Stimulated activated naive B cell treated with anti-CD40 and anti-IgM and Interleukin-4, amounts not matched to agents 10 μg/mL and 1 μg/mL and 100 μg/mL, for 72 hours (primary cell): Measurements from ENCODE around the gene DLX2.
"Not testable (repeated sequence)": the region's sequence is repeated elsewhere in the genome, so short reads cannot be mapped to it uniquely, and the experiment has no call there.

Source experiments
- ATAC-seq, 2 donors: fragments of 150-1000 bp; cut with Tn5 transposase; replicated peaks; 2 replicates each; pipeline ENCODE4 v1.10.0; 2021; ENCODE audit warnings: moderate library complexity in 1 of 2
- DNase-seq: peaks from one replicate; pipeline ENCODE4 v3.0.0; 2021
- H3K27ac Mint-ChIP-seq: one replicate; pipeline ENCODE4 v1.8.0; 2022; ENCODE audit warnings: mild to moderate bottlenecking, mixed read lengths
- H3K27me3 Mint-ChIP-seq, 2 donors: one replicate each; pipeline ENCODE4 v1.8.0; 2022; ENCODE audit warnings: mixed read lengths in 2 of 2
- H3K36me3 Mint-ChIP-seq, 2 donors: one replicate each; pipeline ENCODE4 v1.8.0; 2022; ENCODE audit warnings: mixed read lengths in 2 of 2, mild to moderate bottlenecking in 1 of 2
- H3K4me1 Mint-ChIP-seq, 2 donors: one replicate each; pipeline ENCODE4 v1.8.0; 2022; ENCODE audit warnings: mixed read lengths in 2 of 2, mild to moderate bottlenecking in 1 of 2
- H3K4me3 Mint-ChIP-seq, 2 donors: one replicate each; pipeline ENCODE4 v1.8.0; 2022; ENCODE audit warnings: mild to moderate bottlenecking in 2 of 2, mixed read lengths in 2 of 2, moderate library complexity in 1 of 2
- H3K9me3 Mint-ChIP-seq, 2 donors: one replicate each; pipeline ENCODE4 v1.8.0; 2022; ENCODE audit warnings: mixed read lengths in 2 of 2, mild to moderate bottlenecking in 1 of 2

Gene DLX2

DNA sequence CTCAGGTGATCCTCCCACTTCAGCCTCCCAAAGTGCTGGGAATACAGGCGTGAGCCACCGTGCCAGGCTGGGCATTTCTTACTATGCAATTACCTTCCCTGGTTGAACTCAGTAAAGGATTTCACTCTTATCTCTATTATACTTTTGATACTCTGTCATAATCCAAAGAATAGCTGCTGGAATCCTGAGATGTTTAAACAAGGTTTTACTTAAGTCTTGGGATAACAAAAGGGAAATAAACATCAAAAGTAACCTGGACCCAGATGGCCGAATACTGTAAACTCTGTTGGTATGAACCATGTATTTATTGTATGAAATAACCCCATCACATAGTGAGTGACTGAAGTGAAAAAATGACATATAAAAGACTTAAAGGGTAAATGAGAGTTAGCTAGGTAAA lies 11.9 kb upstream of the DLX2 start:
- Mint-ChIP-seq H3K4me3 (no peak overlapping the region), H3K27ac (no peak overlapping the region), H3K9me3 (no peaks in the 10 kb centered on the region), H3K27me3 (peaks cover 32 to 48% of the 10 kb centered on the region in 2 donors), H3K4me1 (peaks cover 5 to 6% of the 10 kb centered on the region in 2 donors), H3K36me3 (no peaks in the 10 kb centered on the region)
- no peak for DNase-seq
- ATAC-seq, result no peak

GRCh38 chr2:172114176-172114575 lies 11.5 kb upstream of the DLX2 start:
- not testable (repeated sequence) for H3K4me1 Mint-ChIP-seq, H3K4me3 Mint-ChIP-seq, H3K36me3 Mint-ChIP-seq, H3K27ac Mint-ChIP-seq, ATAC-seq, DNase-seq, H3K9me3 Mint-ChIP-seq
- peaks cover 35 to 52% of the 10 kb centered on the region in 2 donors for H3K27me3 Mint-ChIP-seq

DNA sequence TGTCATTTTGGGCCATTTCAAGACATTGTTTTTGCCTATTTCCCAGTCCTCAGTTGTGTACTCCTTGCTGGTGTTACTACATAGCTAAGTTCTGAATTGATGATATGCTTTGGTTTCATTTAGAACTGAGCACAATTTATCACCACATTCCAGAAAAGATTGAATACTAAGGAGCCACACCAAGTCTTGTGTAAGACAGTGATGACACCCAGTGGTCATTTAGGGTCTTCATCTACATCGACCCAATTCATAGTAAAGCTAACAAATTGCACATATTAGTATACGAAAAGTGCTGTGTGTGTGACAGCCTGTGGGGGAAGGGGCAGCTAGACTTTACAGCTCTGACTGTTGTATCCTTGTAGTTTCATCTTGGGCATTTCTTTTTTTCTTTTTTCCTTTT lies 10.9 kb upstream of the DLX2 start:
- ATAC-seq, result no peak
- Mint-ChIP-seq H3K36me3 (no peaks in the 10 kb centered on the region), H3K4me3 (no peak overlapping the region)

DNA sequence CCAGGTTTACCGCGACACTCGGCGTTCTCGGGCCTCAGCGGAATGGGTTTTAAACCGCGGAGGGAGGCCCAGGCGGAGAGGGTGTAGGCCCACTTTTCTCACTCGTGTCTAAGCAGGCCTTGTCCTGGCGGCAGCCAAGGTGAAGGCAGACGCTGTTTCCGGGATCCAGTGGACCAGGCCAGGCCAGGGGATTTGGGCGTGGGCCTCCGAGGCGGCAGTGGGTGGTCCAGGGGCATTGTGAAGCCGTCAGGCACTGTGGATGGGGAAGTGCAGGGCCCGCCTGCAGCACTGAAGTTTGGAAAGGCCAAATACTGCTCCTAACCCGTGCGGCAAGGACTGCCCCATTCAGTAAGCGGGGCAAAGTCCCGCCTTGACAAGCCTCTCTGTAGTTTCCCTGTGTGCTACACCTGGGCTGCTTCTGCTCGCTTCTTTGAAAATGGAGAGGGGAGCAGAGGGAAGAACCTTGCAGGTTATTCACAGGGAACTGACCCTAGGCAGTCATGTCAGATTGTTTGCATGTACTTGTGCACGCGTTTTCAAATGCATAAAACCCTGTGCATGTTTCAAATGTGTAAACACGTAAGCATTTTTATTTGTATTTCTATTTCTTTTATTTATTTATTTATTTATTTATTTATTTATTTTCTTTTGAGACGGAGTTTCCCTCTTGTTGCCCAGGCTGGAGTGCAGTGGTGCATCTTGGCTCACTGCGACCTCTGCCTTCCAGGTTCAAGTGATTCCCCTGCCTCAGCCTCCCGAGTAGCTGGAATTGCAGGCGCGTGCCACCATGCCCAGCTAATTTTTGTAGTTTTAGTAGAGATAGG lies 7.5 kb upstream of the DLX2 start:
- H3K27me3 Mint-ChIP-seq, result peaks cover 50 to 84% of the 10 kb centered on the region in 2 donors
- DNase-seq (no peak), ATAC-seq (no peak)
- peaks cover 18 to 20% of the 10 kb centered on the region in 2 donors for H3K4me1 Mint-ChIP-seq
- peaks cover 0 to 1% of the 10 kb centered on the region in 2 donors for H3K9me3 Mint-ChIP-seq
- H3K4me3 Mint-ChIP-seq, result peak overlapping the region in 1 of 2 donors; percentile 13
- peaks cover 0 to 4% of the 10 kb centered on the region in 2 donors for H3K36me3 Mint-ChIP-seq
- H3K27ac Mint-ChIP-seq, result peak overlapping the region; percentile 81

More for the DNA sequence above, 10.9 kb upstream of the DLX2 start:
- H3K27me3 Mint-ChIP-seq, result peaks cover 33 to 56% of the 10 kb centered on the region in 2 donors
- no peaks in the 10 kb centered on the region for H3K9me3 Mint-ChIP-seq
- H3K4me1 Mint-ChIP-seq, result peaks cover 8% of the 10 kb centered on the region in 2 donors
- H3K27ac Mint-ChIP-seq, result no peak overlapping the region
- no peak for DNase-seq

DNA sequence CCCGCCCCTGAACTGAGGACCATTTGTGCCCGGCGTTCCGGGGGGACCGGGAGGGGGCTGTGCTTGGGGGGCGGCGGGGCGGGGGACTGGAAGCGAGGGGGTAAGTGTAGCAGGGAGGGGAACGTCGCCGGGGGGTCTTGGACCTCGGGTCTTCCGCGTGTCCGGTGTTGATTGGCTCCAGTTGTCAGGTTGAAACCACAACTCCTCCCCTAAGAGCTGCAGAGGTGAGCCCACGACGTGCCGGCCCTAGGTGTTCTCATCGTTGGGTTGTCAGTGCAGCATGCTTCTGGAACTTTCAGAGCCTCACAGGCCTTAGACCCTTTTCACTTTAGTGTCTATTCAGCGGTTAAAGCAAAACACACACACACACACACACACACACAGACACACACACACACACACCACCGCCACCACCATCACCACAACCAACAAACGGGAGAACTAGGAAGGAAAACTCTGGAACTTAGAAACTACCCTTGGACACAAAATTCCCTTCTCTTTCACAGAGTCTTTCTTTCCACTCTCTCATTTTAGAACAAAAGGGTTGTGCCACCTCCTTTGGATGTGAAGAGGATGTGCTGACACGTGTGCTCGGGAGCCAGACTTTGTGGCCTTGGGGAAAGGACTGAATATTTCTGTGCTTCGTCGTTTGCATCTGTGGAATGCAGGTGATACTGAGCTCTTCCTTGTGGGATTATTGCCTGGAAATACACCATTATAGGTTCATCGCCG lies 6.7 kb upstream of the DLX2 start:
- peaks cover 18 to 20% of the 10 kb centered on the region in 2 donors for H3K4me1 Mint-ChIP-seq
- H3K27ac Mint-ChIP-seq, result peak overlapping the region; percentile 81
- H3K36me3 Mint-ChIP-seq, result peaks cover 0 to 4% of the 10 kb centered on the region in 2 donors
- no peak for ATAC-seq
- peaks cover 49 to 84% of the 10 kb centered on the region in 2 donors for H3K27me3 Mint-ChIP-seq
- H3K9me3 Mint-ChIP-seq, result peaks cover 0 to 3% of the 10 kb centered on the region in 2 donors
- no peak for DNase-seq
- H3K4me3 Mint-ChIP-seq, result peak overlapping the region in 1 of 2 donors; percentile 13

DNA sequence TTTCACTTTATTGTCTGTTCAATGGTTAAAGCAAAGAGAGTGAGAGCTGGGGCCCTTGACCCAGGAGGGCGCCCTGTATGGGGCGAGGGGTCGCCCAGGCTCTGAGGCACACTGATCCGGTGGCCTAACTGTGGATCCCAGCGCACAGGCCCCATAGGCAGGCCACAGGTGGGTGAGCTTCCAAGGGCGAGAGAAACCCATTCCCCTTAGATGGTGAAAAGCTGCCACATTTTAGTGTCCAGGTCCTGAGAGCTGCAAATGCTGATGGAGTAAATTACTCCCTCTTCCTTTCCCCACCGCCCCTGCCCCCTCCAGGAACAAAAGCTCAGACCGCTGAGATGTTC lies 5.9 kb upstream of the DLX2 start:
- peaks cover 0 to 4% of the 10 kb centered on the region in 2 donors for H3K36me3 Mint-ChIP-seq
- peaks cover 50 to 84% of the 10 kb centered on the region in 2 donors for H3K27me3 Mint-ChIP-seq
- peak overlapping the region in 1 of 2 donors; percentile 45 for H3K4me3 Mint-ChIP-seq
- DNase-seq (no peak), ATAC-seq (no peak)
- H3K9me3 Mint-ChIP-seq, result peaks cover 0 to 3% of the 10 kb centered on the region in 2 donors
- peaks cover 23 to 26% of the 10 kb centered on the region in 2 donors for H3K4me1 Mint-ChIP-seq
- peak overlapping the region; percentile 65 for H3K27ac Mint-ChIP-seq

DNA sequence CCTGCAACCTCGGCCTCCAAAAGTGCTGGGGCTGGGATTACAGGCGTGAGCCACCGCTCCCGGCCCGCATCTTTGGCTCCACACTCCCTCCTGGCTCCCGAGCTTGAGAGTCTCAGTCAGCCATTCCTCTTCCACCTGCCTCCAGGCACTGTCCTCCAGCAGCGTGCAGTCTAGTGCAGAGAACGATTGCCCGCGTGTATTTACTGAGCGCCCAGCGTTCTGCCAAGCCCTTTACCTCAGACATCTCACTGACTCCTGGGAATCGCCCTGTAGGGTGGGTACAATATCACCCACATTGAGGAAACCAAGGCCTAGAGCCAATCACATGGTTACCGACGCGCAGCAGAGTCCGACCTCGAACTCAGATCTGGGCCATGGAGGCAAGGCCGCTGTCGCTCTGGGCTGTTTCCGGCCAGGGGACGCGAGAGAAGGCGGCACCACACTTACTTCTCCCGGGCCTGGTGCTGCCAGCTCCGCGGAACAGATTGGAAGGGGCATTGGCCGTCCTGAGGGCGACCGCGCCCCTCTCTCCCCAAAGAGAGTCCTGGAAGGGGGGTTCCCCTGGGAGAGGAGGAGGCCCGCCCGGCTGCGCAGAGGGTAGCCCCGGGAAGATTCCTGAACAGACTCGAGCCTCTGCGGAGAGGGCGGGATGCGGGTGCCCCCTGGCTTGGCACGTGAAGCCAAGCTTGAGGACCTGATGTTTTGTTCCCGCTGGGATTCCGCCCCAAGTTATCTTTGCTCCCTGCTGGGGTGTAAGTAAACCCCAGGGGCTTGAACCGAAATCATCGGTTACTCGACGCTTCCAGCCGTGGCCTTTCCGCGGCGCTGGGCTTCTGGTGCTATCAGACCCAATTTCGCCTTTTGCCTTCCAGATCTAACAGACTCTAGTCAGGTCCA lies 5.2 kb upstream of the DLX2 start:
- peaks cover 0 to 3% of the 10 kb centered on the region in 2 donors for H3K9me3 Mint-ChIP-seq
- H3K27ac Mint-ChIP-seq, result peak overlapping the region; percentile 65
- peaks cover 23 to 29% of the 10 kb centered on the region in 2 donors for H3K4me1 Mint-ChIP-seq
- DNase-seq (no peak), ATAC-seq (no peak)
- peaks cover 48 to 81% of the 10 kb centered on the region in 2 donors for H3K27me3 Mint-ChIP-seq
- H3K36me3 Mint-ChIP-seq, result peaks cover 0 to 4% of the 10 kb centered on the region in 2 donors
- peak overlapping the region in 1 of 2 donors; percentile 52 for H3K4me3 Mint-ChIP-seq

DNA sequence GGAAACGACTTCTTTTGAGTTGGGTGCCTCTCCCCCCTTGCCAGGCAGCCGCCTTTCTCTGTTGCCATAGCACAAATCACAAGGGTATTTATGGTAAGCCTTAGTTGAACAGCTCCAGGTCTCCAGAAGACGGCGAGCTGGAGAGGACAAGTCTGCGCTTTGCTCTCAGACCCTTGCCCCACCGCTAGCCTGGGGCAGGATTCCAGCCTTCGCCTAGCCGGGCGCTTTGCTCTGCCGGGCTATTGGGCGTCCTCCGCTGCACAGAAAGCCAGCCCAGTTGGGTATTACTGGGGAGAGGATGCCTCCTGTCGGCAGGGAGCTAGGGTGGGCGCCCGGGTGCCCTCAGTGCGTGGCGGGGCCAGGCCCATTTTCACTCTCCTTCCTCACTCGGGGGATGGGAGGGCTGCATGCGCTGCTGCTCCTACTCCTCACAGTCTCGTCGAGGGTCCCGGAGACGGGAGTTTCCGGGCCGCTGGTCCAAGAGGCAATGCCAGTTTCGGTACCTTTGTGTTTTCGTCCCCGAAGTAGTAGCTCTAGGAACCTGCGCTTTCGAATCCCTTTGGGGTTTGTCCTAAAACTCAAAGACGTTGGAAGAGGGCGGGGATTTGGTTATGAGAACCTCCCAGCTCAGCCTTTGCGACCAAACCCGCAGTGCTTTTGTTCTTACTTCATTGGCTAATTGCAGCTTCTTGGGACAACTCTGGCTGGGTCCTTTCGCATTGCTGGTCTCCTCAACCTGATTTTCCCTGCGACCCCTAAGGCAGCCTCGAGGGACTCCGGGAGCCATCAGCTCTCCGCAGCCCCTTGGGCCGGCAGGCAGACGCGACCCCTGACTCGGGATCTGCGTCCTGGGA lies 3.6 kb upstream of the DLX2 start:
- peak overlapping the region in 1 of 2 donors; percentile 41 for H3K4me3 Mint-ChIP-seq
- H3K4me1 Mint-ChIP-seq, result peaks cover 35 to 45% of the 10 kb centered on the region in 2 donors
- H3K27me3 Mint-ChIP-seq, result peaks cover 61 to 85% of the 10 kb centered on the region in 2 donors
- H3K27ac Mint-ChIP-seq, result peak overlapping the region; percentile 65
- H3K9me3 Mint-ChIP-seq, result peaks cover 0 to 3% of the 10 kb centered on the region in 2 donors
- no peak for DNase-seq
- ATAC-seq, result no peak
- peaks cover 0 to 8% of the 10 kb centered on the region in 2 donors for H3K36me3 Mint-ChIP-seq

GRCh38 chr2:172105471-172106107 lies 2.9 kb upstream of the DLX2 start:
- Mint-ChIP-seq H3K4me1 (peaks cover 40 to 52% of the 10 kb centered on the region in 2 donors), H3K36me3 (peaks cover 0 to 8% of the 10 kb centered on the region in 2 donors), H3K27ac (peak overlapping the region; percentile 70), H3K4me3 (no peak overlapping the region), H3K27me3 (peaks cover 65 to 93% of the 10 kb centered on the region in 2 donors), H3K9me3 (peaks cover 0 to 3% of the 10 kb centered on the region in 2 donors)
- ATAC-seq, result no peak
- no peak for DNase-seq

DNA sequence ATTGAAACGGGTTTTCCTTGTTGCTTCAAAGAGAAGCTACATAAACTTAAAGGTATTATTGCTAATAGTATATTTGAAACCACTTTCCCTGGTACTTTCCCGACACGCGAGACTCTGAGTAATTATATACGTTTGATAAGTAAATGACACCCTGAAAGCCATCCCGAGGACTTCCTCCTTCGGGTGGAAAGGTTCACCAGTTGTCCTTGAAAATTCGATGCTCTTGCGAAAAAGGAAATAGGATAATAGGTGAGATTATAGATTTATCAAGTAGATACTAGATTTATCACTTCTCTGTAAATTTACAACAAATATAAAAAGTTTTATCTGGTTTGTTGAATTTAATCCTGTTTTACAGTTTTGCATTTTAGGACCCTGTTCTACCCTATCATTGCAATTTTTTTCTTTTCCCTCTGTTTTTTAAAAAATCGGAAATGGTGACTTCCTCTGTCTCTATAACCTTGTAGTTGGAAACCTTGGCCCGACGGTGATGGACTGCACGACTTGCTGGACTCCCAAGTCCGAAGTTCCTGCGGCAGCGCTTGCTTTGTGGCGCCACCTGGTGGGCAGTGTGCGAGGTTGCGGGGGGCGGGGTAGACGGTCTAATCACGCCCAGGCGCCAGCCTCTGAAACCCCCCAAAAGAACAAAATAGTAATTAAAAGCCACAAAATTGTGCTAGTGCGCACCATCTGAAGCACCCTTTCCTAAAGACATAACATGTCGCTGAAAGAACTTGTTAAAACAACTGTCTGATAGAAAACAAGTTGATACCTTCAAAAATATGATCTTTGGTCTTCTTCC lies 972 bp upstream of the DLX2 start:
- H3K4me1 Mint-ChIP-seq, result peaks cover 34 to 52% of the 10 kb centered on the region in 2 donors
- peak in 1 of 2 donors; percentile 28 for ATAC-seq

DNA sequence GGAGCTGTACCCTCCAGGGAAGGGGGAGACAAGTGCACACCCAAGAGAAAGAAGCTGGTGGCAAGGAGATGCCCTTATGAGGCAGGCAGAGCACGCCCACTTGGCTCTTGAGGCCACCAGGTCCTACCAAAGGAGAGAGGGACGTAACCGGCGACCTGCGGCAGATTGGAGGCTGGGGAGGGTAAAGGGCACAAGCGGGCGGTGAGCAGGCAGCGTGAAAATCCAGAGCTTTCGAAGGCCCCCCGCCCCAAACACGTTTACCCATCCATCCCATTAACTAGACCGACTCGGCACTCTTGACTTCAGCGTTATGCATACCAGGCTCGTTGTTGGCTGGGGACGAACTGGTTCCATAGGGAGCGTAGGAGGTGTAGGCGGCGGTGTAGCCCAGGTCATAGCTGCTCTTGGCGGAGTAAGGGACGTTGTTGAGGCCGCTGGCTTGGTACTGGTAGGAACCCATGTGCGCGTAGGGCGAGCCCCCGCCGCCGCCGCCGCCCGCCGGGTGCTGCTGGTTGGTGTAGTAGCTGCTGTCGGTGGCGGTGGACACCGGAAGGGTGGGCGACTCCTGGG lies 794 bp downstream of the DLX2 start:
- peaks cover 32 to 55% of the 10 kb centered on the region in 2 donors for H3K4me1 Mint-ChIP-seq
- H3K27me3 Mint-ChIP-seq, result peaks cover 53 to 83% of the 10 kb centered on the region in 2 donors
- peak overlapping the region; percentile 68 for H3K27ac Mint-ChIP-seq
- peak overlapping the region; percentile 77 to 86 for H3K4me3 Mint-ChIP-seq
- peaks cover 0 to 7% of the 10 kb centered on the region in 2 donors for H3K9me3 Mint-ChIP-seq
- H3K36me3 Mint-ChIP-seq, result peaks cover 0 to 9% of the 10 kb centered on the region in 2 donors
- no peak for DNase-seq
- peak; percentile 10 to 16 for ATAC-seq

More for the DNA sequence above, 972 bp upstream of the DLX2 start:
- peak; percentile 47 for DNase-seq
- peaks cover 56 to 86% of the 10 kb centered on the region in 2 donors for H3K27me3 Mint-ChIP-seq
- H3K27ac Mint-ChIP-seq, result peak overlapping the region; percentile 79
- H3K36me3 Mint-ChIP-seq, result peaks cover 0 to 9% of the 10 kb centered on the region in 2 donors
- peak overlapping the region; percentile 77 to 83 for H3K4me3 Mint-ChIP-seq
- peaks cover 0 to 4% of the 10 kb centered on the region in 2 donors for H3K9me3 Mint-ChIP-seq
